ENCODE data around the gene PLA2G4A. TPM values are rescaled to one million over a fixed set of nuclear protein-coding genes. Genes with fewer than 3 reads are reported as not detected.

Gene PLA2G4A
- total and polyA plus RNA-seq, 2 donors (not counting 1 experiment from before 2014, with no cell fraction given), result 0.15 TPM; not detected in 1

GRCh38 chr1:186819126-186819525 lies 9.6 kb upstream of the PLA2G4A start:
- CTCF ChIA-PET, result no interaction called here
- DNase-seq (no peak), ATAC-seq (ENCODE audit: low read depth) (no peak)
- 100% methylated on average over 2 of the region's 3 CpGs for WGBS (ENCODE audit: insufficient coverage)
- Histone ChIP-seq H3K79me2 (ENCODE audit: control insufficient read depth, insufficient read depth, low read length) (no peaks in the 10 kb centered on the region), H3K27ac (ENCODE audit: low read length in 2 of 2) (no peak overlapping the region), H3K27me3 (replicated peaks in 1 of 4; ENCODE audit: control extremely low read depth in 1 of 4, control insufficient read depth in 3 of 4, insufficient read depth in 4 of 4, low read length in 3 of 4) (no peaks in the 10 kb centered on the region), H3K36me3 (replicated peaks in 1 of 2; ENCODE audit: control extremely low read depth in 1 of 2, control insufficient read depth in 1 of 2, extremely low read depth in 1 of 2, insufficient read depth in 2 of 2, low read length in 1 of 2) (no peaks in the 10 kb centered on the region), H3K9me3 (ENCODE audit: control extremely low read depth in 1 of 3, control insufficient read depth in 2 of 3, insufficient read depth in 1 of 3, low read length in 2 of 3) (no peaks in the 10 kb centered on the region), H3K4me1 (ENCODE audit: control insufficient read depth in 2 of 2, insufficient read depth in 2 of 2, low read length in 2 of 2) (no peaks in the 10 kb centered on the region), H4K20me1 (ENCODE audit: control insufficient read depth, insufficient read depth, low read length, poor library complexity, severe bottlenecking) (no peaks in the 10 kb centered on the region), H2AFZ (ENCODE audit: insufficient read depth, low read depth, low read length, poor library complexity, severe bottlenecking) (no peak overlapping the region), H3K9ac (ENCODE audit: low read length) (no peak overlapping the region), H3K4me3 (ENCODE audit: control extremely low read depth in 1 of 5, extremely low read depth in 1 of 5, insufficient read depth in 1 of 5, low read depth in 2 of 5, low read length in 4 of 5) (no peak overlapping the region), H3K4me2 (replicated peaks; ENCODE audit: low read depth, low read length, poor library complexity, severe bottlenecking) (no peak overlapping the region)
- Mint-ChIP-seq H3K27me3 (no peaks in the 10 kb centered on the region), H3K27ac (no peak overlapping the region), H3K4me3 (no peak overlapping the region), H3K9me3 (ENCODE audit: insufficient read depth) (no peaks in the 10 kb centered on the region), H3K4me1 (no peaks in the 10 kb centered on the region)
- POLR2A ChIA-PET, result no interaction called here
- intact Hi-C loops (cut with micrococcal nuclease), result no loop called here
- TF ChIP-seq EZH2 (IDR thresholded peaks at IDR 0.05; ENCODE audit: borderline replicate concordance, insufficient read depth, low read depth, low read length, poor library complexity, severe bottlenecking) (no peak), CTCF (IDR thresholded peaks at IDR 0.05) (no peak)

GRCh38 chr1:186819563-186819962 lies 9.2 kb upstream of the PLA2G4A start:
- H3K9ac ChIP-seq (ENCODE audit: low read length), result no peak overlapping the region
- no peaks in the 10 kb centered on the region for H3K79me2 ChIP-seq (ENCODE audit: control insufficient read depth, insufficient read depth, low read length)
- H3K4me3 ChIP-seq (ENCODE audit: control extremely low read depth in 1 of 5, extremely low read depth in 1 of 5, insufficient read depth in 1 of 5, low read depth in 2 of 5, low read length in 4 of 5), result no peak overlapping the region
- no peaks in the 10 kb centered on the region for H3K27me3 ChIP-seq (replicated peaks in 1 of 4; ENCODE audit: control extremely low read depth in 1 of 4, control insufficient read depth in 3 of 4, insufficient read depth in 4 of 4, low read length in 3 of 4)
- Mint-ChIP-seq H3K27ac (no peak overlapping the region), H3K4me3 (no peak overlapping the region), H3K9me3 (ENCODE audit: insufficient read depth) (no peaks in the 10 kb centered on the region), H3K4me1 (no peaks in the 10 kb centered on the region), H3K27me3 (no peaks in the 10 kb centered on the region)
- POLR2A ChIA-PET, result no interaction called here
- no peaks in the 10 kb centered on the region for H3K36me3 ChIP-seq (replicated peaks in 1 of 2; ENCODE audit: control extremely low read depth in 1 of 2, control insufficient read depth in 1 of 2, extremely low read depth in 1 of 2, insufficient read depth in 2 of 2, low read length in 1 of 2)
- H2AFZ ChIP-seq (ENCODE audit: insufficient read depth, low read depth, low read length, poor library complexity, severe bottlenecking), result no peak overlapping the region
- no peak for DNase-seq
- no peaks in the 10 kb centered on the region for H3K4me1 ChIP-seq (ENCODE audit: control insufficient read depth in 2 of 2, insufficient read depth in 2 of 2, low read length in 2 of 2)
- H4K20me1 ChIP-seq (ENCODE audit: control insufficient read depth, insufficient read depth, low read length, poor library complexity, severe bottlenecking), result no peaks in the 10 kb centered on the region
- no peak for ATAC-seq (ENCODE audit: low read depth)
- no peak overlapping the region for H3K4me2 ChIP-seq (replicated peaks; ENCODE audit: low read depth, low read length, poor library complexity, severe bottlenecking)
- H3K9me3 ChIP-seq (ENCODE audit: control extremely low read depth in 1 of 3, control insufficient read depth in 2 of 3, insufficient read depth in 1 of 3, low read length in 2 of 3), result no peaks in the 10 kb centered on the region
- WGBS (ENCODE audit: insufficient coverage), result no CpG with 5 or more reads among the region's 2 CpGs
- no peak overlapping the region for H3K27ac ChIP-seq (ENCODE audit: low read length in 2 of 2)
- TF ChIP-seq EZH2 (IDR thresholded peaks at IDR 0.05; ENCODE audit: borderline replicate concordance, insufficient read depth, low read depth, low read length, poor library complexity, severe bottlenecking) (no peak), CTCF (IDR thresholded peaks at IDR 0.05) (no peak)
- CTCF ChIA-PET, result no interaction called here
- intact Hi-C loops (cut with micrococcal nuclease), result no loop called here

Measured in B cell (primary cell).